GM21528 (cell line): ENCODE results near the gene RAB30.
"Not testable (repeated sequence)": the region's sequence is repeated elsewhere in the genome, so short reads cannot be mapped to it uniquely, and the experiment has no call there.

Experiments used
- ATAC-seq: cut with Tn5 transposase; IDR thresholded peaks from one replicate; pipeline ENCODE4 v1.9.1; 2021; ENCODE audit warnings: mild to moderate bottlenecking, moderate library complexity; ENCODE audit not compliant: unreplicated experiment, low FRiP score

RAB30 gene

DNA sequence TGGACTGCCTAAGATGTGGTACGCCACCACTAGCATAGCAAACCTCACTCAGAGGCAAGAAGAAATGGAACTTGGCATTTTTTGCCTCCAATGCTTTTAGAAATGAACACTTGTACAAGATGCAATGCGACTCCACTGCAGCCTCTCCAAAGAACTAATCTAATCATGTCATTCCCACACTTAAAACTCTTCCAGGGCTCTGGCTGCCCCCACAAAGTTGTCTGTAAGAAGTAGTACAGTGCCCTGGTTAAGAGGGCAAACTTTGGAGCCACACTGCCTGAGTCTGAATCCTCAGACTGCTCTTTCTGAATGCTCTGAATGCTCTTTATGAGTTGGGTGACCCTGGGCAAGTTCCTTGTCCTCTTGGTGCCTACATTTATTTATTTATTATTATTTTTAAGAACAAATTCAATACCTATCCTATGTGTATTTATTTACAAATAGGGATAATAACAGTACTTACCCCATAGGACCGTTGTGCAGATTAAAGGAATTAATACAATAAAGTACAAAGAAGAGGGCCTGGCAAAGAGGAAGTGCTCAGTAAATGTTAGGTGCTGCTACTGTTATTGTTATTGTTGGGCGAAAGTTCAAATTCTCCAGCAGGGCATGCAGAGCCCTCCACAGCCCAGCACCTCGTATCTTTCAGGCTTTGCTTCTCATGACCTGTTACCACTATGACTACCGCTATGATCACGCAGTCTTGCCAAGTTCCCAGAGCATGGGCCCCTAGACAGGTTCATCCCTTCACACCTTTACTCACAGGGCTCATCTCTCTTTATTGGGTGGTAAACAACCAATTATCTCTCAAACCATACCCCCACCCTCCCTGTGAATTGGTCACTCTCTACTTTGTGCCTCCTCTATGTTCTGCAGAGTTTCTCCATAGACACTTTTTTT is 59.3 kb downstream of the RAB30 start:
- ATAC-seq = no peak

DNA sequence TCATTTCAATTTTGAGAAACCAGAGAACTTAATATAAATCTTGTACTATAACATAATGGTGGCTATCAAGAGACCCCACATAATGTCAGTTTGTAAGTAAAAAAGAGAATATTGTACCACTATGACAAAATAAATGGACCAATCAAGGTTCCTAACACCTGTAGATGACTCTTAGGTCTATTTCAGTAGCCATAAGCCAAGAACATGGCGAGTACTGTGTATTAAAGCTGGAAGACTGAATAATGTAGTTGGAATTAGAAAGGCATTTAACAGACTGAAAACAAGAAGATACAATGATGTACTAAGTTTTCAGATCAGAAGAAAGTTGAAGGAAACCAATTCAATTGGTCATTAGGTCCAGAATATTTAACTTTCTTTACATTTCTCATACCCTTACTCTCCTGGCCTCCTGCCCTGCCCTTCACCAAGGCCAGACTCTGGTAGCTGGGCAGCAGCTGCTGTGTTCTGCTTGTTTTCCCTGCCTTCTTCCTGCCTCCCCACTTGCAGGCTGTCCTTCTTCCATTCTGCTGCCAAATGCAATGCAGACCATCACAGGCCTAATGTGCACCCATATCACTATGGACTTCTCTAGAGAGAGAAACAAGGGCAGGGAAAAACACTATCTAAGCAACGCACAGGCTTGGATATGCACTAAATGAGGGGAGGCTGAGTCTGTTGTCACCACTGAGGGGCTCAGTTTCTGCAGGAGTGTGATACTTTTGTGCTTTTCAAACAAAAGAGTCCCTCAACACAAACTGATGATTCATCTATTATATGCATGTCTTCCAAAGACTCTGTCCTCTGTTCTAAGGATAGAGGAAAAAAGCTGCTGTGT is 60.1 kb downstream of the RAB30 start:
- no peak for ATAC-seq

DNA sequence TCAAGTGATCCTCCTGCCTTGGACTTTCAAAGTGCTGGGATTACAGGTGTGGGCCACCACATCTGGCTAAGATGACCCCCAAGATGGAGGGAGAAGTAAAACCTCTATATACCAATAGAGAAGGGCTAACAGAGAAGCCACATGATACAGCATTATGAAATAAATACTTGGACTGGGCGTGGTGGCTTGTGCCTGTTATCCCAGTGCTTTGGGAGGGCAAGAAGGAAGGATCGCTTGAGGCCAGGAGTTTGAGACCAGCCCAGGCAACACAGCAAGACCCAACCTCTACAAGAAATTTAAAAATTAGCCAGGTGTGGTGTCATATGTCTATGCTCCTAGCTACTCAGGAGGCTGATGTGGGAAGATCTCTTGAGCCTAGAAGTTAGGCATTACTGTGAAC is 61.7 kb downstream of the RAB30 start:
- no peak for ATAC-seq

DNA sequence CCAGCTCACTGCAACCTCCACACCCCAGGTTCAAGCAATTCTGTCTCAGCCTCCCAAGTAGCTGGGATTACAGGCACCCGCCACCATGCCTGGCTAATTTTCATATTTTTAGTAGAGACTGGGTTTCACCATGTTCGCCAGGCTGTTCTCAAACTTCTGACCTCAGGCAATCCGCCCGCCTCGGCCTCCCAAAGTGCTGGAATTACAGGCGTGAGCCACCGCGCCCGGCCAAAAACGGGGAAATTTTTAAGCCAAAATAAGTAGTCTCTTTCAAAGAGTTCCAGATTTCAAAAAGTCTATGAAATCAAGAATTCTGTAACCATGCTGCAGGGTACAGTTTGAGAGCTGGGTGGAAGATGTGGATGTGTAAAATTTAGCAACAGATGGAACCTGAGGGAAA is 62.6 kb downstream of the RAB30 start:
- ATAC-seq = not testable (repeated sequence)

DNA sequence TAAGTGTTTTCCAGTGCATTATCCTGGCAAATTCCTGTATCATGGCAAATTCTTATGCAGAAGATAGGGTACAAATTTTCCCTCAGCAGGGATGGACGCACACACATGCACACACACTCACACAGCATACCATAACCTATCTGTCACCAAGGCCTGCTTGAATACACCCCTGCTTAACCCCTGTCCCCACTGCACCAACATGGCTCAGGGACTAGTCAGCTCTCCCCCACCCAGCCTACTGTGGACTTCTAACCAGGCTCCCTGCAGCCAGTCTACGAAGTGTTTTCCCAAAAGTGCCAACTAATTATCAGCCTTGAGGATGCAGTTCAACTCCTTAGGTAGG is 63.1 kb downstream of the RAB30 start:
- ATAC-seq = no peak

DNA sequence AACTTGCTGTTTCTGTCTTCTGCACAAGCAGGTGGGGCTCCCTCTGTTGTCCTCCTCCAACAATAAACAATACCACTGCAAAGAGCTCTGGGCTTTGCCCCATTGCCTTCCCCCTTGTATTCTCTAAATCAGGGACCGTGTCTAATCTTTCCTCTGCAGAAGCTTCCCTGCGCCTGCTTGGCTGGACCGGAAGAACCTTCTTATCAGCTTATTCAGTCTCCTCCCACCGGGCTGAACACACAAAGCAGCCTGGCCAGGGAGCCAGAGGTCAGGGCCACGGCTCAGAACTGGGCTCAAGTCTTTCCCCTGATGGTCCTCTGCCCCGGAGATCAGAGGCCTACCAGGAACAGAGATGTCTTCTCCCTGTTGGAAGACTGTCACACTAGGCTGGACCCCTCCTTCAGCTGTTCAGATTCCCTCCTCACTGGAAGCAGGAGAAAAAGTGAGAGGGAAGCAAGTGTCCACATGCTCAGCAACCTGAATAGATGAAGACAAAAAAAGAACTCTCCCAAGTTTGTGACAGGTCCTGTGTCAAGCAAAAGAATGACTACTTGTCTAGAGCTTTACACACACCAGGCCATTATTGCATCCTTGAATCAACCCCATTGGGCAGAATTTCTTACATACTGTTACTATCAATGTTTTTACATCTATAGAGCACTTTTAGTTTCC is 63.7 kb downstream of the RAB30 start:
- ATAC-seq = peak; percentile 39

DNA sequence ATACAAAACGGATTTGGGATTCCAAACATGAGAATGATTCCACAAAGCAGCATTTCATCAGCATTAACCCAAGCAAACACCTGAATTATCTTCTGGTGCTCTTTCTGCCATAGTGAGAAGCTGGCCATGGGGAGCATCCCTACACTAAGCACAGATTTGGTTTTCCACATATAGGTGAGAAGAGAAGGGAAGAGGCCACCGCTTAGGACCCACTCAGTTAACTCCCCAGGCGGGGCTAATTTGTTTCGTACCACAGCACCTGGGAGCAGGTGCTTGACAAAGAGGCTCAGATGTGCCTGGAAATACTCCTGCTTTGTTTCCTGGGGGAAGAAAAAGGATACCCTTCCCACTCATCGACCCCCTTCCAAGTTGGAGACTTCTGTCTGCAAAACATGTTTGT is 64.2 kb downstream of the RAB30 start:
- no peak for ATAC-seq

DNA sequence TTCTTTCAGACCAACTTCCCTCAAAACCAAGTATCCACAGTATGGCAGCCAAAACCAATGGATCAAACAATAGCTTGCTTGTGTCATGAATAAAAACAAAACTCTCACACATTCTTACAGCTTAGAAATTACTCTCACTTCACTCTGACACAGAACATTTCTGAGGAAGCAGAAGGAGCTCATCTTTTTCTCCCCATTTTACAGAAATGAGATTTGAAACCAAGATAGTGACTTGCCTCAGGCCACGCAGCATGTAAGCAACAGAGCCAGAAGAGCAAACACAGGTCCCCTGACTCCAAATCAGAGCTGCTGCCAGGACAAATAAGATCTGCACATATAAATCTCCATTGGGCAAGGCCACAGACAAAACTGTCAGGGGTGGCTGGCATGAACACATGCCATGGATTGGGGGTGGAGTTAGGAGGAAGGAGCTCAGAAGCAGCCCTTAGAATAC is 64.8 kb downstream of the RAB30 start:
- peak; percentile 72 for ATAC-seq

DNA sequence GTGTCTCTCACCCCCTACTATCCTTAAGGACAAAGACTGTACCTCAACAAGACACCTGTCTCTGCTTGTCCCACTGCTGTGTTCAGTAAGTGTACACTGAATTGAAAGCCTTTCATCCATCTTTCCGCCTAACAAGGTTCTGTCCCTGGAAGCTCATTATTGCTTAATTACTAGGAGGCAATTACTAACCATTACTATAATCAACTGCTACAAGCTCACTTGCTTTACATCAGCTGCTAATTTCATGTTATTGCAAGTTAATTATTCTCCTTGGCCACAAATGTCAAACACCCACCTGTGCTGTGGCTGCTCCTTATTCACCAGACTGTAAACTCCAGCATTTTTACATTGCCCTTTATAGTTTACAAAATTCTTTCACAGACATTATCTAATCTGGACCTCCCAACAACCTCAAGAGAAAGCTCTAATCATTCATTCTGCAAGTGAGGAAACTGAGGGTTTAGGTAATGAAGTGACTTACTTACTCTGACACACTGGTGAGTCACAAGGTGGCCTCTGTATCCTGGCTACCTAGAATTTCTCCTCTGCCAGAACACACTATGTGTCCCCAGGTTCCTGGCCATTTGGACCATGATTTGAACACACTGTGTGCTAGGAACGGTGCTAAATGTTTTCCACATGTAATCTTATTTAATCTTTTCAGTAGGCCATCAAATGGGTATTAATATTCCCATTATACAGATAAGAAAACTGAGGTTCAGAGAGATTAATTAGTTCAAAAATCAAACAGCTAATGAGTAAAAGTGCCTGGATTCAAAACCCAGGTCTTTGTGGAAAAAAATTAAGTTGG is 66.7 kb downstream of the RAB30 start:
- ATAC-seq = no peak

DNA sequence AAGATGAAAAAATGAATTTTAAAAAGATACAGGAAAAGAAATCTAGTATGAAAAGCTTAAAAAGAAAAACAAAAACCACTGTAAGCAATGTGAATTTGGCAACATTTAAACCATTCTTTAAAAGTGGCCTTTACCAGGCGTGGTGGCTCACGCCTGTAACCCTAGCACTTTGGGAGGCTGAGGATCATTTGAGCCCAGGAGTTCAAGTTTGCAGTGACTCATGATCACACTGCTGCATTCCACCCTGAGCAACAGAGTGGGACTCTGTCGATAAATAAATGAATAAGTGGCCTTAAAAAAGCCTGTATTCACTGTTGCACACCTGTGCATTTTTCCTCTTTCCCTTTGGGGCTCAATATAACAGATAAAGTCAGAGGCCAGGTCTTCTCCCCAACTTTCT is 69.2 kb downstream of the RAB30 start:
- no peak for ATAC-seq

DNA sequence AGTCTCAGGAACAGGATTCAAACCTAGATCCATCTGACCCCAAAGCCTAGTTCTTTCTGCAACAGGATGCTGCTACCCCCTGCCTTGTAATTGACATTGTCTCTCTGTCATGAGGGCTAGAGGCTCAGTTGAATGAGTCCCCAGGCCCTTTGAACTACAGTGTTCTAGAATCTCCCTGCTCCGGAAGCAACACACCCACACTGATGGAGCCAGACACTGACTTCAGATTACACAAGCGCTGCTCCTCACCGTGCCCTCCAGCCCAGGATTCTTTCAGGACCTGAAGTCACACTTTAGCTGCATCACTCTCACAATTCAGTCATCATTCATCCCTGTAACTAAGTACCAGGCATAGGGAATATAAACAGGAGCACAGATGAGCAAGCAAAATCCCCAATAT is 69.6 kb downstream of the RAB30 start:
- no peak for ATAC-seq

DNA sequence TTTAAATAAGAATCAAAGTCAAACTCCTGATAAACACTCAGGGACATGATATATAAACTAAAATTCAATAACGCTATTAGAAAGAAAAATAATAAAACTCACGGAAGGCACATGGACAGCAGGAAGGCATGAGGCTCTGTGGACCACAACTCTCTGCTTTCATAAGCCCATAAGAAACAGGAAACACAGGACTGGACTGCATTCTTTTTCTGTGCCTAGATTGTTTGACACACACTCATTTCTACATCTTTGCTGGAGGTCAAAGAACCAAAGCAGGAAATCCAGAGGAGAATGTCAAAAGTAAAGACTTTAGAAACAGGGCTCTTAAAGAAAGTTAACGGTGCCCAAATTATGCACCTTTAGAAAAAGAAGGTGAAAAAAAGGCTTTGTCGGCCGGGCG is 71.3 kb downstream of the RAB30 start:
- no peak for ATAC-seq

DNA sequence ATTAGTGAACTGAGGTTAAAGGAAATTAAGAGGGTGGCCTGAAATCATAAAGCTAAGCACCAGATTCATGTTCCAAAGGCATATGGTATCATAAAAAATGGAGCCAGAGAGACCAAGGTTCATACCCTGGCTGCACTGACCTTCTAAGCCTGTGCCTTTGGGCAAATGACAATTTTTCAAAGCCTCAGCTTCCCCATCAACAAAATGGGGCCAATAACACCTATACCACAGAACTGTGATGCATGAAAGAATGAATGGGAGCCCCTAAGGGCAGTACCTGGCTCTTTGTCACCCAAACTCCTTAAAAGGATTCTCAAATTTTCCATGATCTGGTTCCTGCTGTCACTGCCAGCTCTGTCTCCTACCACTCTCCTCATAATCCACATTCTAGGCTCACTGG is 72.5 kb downstream of the RAB30 start:
- no peak for ATAC-seq

DNA sequence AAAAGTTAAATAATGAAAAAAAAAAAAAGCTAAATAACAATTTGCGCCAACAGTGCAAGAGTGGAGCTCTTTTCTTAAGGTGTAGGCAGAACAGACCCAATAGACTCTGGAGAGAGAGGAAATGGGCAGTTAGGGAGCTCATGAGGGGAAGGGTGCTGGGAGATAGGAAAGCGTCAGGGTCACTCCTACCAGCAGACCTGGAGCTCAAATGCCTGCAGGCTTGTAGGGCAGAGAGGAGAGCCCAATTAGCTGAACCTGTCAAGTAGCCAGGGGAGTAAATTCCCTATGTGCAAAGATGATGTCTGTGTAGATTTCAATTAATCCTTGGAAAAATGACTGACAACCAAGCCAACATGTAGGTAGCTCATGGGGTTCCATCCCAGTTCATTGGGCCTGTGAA is 73.0 kb downstream of the RAB30 start:
- no peak for ATAC-seq

DNA sequence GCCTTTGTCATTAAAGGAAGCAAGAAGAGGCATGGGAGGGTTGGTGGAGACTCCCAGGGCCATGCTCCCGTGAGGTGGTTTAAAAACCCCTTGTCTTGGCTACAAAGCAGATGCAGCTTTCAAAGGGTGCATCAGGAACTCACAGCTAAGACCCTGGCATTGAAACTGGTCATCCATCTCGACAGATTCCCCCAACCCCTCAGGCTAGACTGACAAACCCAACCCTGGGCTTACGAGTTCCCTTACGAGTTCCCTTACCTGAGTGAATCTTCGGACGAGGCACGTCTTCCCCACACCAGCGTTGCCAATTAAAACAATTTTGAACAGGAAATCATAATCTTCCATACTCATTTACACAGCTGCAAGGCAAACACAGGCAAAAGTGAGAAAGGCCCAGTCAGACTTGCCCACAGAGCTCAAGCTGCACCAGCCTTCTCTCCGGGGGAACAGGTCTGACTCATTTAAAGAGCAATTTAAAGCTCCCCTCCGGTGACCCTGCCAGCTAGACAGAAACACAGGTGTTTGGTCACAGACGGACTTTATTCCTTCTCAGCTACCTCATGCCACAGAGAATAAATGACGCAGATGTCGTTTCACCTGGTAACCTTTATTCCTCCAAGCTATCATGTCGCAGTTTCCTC is 74.6 kb downstream of the RAB30 start:
- ATAC-seq = peak; percentile 92

DNA sequence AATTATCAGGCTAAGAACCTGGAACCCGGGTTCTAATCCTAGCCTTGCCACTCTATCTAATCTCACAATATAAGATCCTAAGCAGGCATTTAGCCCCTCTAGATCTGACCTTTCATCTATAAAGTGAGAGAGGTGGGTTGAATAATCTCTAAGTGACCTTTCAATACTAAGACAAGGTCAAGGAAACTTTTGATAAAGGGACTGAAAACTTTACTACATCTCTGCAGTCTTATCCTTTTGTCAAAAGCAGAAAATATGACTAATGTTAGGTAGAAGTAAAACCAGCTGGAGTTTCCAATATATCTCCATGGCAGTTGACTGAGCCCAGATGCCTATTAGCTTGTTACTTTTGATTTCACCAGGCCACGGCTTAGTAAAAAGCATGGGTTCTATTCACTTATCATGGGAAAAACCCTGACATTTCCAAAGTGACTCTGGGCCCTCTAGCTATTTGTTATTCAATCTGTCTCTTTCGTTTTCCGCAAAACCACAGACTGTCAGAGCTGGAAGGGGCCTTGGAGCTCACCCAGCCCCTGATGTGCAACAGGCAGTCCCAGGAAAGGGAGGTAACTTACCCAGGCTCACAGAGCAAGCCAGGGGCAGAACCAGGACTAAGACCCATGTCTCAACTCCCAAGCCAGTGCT is 75.8 kb downstream of the RAB30 start:
- ATAC-seq = peak; percentile 39

DNA sequence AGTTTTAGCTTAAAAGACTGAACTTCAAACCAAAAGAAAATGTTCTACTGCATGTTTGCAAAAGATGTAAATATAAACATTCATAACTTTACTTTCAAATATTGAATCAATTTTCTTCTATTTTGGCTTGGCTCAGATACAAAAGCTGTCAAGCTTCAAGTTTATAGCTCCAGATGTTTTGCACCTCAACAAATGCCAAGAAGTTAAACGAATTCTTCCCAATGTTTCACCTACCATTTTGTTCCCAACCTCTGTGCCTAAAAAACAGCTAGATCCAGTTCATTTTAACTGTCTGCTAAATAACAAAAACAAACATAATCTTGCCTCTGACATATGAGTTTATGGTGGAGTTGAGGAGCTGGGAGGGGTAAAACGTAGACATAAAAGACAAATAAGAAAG is 76.5 kb downstream of the RAB30 start:
- no peak for ATAC-seq

DNA sequence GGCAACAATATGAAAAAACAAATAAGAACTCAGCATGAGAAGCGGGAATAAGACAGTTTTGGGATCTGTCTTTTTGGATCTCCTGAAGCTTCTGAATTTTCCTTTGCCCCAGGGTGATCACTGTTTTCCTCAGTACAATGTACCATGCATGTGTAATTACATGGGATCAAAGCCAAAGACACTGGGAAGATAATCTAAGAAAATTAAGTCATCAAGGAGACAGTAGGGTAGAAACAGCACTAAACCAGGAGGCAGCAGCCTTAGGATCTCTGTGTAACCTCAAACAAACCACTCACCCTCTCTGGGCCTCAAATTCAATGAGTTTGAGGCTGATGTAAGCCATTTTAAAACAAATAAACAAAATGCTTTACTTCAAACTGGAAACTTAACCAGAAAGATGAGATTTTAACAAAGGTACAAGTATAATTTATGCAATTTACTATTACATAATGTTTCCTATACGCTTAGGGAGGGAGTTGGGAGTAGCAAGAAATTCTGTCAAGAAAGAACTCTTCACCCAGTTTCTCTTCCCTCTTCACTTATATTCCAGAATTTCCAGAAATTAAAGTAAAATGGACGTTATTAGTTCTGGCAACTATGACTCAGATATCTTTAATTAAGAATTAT is 77.0 kb downstream of the RAB30 start:
- no peak for ATAC-seq

DNA sequence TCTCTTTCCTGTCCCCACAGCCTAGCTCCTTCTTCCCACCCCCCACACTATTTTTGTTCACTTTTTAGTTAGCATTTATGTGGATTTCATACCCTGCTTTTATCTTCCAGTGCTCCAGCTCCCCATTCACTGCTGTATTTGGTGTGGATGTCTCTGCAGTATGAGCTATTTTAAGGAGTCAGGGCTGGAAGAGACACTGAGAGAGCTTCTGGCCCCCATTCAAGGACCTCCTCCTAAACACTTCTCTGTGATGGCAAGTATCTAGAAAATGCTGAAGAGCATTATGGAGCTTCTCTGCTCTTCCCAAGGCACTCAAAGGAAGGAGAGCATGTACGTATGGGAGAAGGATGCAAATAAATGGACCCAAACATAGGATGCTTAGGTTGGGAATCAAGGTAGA is 79.5 kb downstream of the RAB30 start:
- no peak for ATAC-seq
